Gastroesophageal sphincter (tissue), 3 donors: ENCODE measurements around the gene CTNNA2.

ENCODE experiments used
- CTCF ChIP-seq, 4 experiments: fragments of 200-600 bp in 2 of 4; fragments of 450-650 bp in 2 of 4; sonication (generic) in 1 of 4; IDR thresholded peaks; one replicate each; pipeline ENCODE4 v1.5.1; 2017 to 2019; ENCODE audit warnings: antibody characterized with exemption in 4 of 4, mild to moderate bottlenecking in 2 of 4, moderate library complexity in 2 of 4
- EP300 ChIP-seq: sonication (generic); formaldehyde crosslinking; IDR thresholded peaks from one replicate; pipeline ENCODE4 v1.6.1; 2017; ENCODE audit warnings: antibody characterized with exemption, mild to moderate bottlenecking

- TF ChIP-seq CTCF (IDR thresholded peaks at IDR 0.05) (no peak), EP300 (no peak)
Observed at GRCh38 chr2:79638410-79638809, 125.6 kb downstream of the CTNNA2 start.
